Skin of body (tissue), 2 donors: Measurements from ENCODE around the gene RIPOR3. TPM values are rescaled to one million over a fixed set of nuclear protein-coding genes. Genes with fewer than 3 reads are reported as not detected.
"Not testable (repeated sequence)": the region's sequence is repeated elsewhere in the genome, so short reads cannot be mapped to it uniquely, and the experiment has no call there.

Experiments
- DNase-seq: peaks from one replicate; lab custom pipeline; 2025; lab: John Stamatoyannopoulos, UW
- total RNA-seq: library from RNA; depleted of rRNA; stranded (reverse); fragments of >200 nt; gene quantifications from one replicate; pipeline ENCODE4 v1.2.3, GENCODE V29; 2014

RIPOR3 gene
- total RNA-seq, 1 donor from 2014 or later = 16.1 TPM

DNA sequence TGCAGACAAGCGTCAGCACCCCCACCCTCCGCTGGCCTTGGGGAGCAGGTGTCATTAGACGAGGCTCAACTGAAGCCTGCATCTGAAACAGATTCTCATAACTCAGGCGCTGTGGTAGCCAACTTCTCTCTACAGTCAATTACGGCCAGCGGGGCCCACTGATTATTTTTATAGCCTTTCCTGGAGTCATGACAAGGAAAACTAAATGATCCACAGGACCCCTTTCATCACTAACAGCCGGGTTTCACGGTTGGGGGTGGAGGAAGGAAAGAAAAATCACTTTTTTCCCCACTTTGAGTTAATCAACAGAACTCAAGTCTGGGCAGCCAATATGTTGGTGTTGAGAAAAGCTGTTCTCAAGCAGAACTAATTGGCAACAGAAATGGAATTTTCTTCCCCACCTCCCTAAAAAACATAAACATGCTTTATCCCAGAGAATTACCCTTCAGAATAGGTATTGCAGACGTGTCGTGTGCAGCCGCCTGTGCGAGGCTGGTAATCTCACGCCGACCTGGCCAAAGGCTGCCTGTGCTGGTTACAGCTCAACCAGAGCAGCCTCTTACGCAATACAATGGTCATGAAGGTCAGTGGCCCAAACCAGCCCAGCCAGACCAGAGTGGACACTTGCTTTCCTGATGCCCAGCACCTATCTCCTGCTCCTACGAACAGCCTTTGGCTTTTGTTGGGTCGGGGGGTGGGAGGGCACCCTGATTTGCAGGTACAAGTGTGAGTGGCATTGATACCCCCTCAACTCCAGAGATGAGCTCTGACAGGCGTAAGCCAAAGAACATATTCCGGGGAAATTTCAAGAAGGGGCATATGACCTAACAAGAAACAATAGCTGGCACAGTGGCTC, 11.0 kb downstream of the RIPOR3 start:
- DNase-seq = peak; percentile 31

DNA sequence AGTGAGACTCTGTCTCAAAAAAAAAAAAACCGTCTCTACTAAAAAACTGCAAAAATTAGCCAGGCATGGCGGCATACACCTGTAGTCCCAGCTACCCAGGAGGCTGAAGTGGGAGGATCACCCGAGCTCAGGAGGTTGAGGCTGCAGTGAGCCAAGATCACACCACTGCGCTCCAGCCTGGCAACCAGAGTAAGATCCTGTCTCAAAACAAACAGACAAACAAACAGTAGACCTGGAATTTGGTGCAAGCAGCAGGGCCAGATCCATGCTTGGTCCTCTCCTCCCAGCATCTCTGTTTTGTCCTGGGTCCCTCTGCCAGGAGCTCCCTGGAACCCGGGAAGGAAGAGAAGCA, 11.6 kb downstream of the RIPOR3 start:
- DNase-seq = no peak

DNA sequence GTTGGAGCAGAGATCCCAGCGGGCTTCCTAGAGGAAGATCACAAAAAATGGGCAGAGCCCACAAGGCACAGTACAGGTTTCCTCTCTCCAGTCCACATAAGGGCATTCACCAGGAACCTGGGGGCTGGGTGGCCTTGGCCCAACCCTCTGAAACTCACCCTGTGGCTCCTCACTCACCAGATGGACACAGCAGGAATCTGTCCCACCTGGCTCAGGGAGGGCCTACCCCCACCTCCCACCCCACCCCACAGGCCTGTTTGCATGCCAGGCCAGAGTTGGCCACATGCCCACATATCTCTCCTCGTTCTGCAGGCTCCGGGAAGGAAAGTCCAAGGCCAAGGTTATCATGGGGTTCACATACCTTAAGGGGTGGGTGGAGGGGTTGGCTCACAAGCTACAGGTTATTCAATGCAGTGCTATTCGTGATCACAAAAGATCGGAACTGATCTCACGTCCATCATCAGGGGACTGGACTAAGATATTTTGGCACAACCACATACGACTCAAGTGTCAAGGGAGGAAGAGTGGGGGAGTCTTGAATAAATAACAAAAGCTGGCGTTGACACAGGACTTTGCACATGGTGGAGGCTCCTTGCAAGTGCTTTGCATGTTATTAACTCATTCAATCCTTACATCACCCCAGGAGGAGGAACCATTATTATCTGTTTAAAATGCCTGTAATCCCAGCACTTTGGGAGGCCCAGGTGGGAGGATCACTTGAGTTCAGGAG, 13.0 kb downstream of the RIPOR3 start:
- DNase-seq = peak; percentile 27

DNA sequence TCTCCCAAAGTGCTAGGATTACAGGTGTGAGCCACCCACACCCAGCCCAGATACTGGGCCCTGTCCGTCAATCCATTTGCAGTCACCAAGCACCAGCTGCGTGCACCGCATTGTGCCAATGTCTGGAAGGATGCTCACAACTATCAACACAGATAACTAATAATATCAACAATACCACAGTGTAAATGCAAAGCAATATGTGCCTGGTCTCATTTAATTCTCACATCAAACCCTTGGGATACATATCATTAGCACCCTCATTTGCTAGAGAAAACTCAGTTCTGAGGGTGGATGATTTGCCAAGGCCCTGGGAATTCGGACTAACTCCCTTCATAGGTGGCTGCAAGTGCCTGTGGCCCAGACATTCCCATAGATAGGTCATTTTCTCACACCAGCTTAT, 14.5 kb downstream of the RIPOR3 start:
- no peak for DNase-seq

DNA sequence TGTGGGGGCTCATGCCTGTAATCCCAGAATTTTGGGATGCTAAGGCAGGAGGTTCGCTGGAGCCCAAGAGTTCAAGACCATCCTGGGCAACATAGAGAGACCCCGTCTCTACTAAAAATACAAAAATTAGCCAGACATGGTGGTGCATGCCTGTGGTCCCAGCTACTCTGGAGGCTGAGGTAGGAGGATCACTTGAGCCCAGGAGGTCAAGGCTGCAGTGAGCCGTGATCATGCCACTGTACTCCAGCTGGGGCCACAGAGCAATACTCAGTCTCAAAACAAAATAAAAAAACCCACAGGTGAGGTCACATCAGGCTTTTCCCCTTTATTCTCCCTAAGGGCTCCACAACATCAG, 15.0 kb downstream of the RIPOR3 start:
- DNase-seq = not testable (repeated sequence)

DNA sequence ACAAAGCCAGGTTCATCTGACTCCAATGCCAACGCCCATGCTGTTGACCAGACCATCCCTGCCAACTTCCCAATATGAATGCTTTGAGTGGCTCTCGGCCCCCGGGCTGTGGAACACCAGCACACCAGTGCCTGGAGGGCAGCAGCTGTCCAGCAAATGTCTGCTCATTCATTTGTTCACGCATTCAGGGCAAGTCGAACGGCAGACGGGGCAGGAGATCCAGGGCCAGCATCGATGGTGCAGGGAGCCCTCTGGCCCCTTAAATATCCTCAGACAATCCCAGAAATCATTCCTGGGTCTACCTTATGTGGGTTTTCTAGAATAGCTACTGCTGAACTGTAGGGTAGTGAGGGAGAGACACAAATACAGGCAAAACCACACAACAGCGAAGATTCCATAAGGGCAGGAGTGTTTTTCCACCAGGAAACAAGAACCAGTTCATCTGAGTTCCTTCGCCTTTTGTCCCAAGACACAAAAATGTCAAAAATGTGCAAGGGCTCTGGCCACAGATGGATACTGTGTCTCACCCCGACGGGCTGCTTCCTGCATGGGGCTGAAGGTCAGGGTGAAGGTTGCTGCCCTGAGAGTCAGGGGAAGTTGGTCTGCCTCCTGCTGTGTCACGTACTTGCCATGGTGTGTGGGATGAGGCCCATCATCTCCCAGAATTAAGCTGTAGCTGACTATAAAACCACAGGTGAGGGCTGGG, 15.5 kb downstream of the RIPOR3 start:
- no peak for DNase-seq

DNA sequence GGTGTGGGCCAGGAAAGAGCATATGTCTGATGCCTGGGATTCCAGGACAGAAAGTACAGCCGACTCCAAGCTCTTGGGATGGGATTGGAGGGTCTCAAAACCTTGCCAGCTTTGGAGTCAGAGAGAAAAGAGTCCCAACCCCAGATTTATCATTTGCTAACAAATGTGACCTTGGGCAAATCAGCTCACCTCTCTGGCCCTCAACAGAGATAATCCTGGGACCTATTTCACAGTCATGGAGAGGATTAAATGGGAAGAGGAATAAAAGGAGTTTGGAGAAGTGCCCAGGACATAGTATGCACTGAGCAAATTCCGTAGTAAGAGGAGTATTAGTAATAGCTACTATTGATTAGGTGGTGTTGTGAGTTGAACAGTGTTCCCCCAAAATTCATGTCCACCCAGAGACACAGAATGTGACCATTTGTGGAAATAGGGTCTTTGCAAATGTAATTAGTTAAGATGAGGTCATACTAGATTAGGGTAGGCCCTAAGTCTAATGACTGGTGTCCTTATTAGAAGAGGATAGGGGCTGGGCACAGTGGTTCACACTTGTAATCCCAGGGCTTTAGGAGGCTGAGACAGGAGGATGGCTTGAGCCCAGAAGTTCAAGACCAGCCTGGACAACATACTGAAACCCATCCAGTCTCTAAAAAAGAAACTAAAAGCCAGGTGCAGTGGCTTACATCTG, 17.1 kb downstream of the RIPOR3 start:
- DNase-seq = no peak

DNA sequence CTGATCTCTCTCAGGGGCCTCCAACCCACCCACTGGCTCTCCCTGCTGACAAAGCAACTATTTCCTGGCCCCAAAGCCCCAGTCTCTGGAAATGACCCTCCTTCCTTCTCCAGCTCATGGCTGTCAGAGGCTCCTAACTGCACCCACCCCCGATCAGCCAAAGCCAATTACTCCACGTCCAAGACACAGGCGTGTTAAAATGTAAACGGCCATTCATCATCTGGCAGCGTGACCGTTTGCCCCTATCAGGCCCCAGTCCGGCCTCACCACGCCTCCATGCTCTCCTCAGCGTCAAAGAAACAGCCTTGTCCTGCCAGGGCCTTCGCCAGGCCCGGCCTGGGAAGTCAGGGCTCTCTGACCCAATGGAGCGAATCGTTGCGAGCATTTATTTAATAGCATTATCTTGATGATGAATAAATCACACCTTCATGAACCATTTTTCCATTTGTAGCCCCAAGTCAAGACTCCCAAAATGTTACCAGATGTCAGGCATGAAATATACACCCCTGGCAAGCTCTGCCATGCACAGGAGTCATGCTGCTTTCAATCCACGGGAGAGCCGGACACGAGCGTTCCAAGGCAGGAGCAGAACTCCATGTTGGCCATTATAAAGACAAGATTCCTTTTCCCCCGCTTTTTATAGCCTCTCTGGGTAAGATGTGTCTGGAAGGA, 17.7 kb downstream of the RIPOR3 start:
- DNase-seq = peak; percentile 81

DNA sequence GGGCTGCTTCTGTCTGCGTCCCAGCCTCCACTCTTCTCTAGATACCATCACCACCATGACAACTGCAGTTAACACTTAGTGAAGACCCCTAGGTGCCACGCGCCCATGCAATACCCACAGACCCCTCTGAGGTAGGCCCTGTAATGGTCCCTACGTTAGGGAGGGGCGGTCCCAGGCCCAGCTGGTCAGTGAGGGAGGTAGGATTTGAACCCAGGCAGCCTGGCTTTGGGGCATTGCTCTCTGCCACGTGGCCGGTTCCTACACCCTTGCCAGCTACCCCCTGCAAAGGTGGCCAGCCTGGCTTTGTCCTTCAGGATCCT, 18.2 kb downstream of the RIPOR3 start:
- no peak for DNase-seq

DNA sequence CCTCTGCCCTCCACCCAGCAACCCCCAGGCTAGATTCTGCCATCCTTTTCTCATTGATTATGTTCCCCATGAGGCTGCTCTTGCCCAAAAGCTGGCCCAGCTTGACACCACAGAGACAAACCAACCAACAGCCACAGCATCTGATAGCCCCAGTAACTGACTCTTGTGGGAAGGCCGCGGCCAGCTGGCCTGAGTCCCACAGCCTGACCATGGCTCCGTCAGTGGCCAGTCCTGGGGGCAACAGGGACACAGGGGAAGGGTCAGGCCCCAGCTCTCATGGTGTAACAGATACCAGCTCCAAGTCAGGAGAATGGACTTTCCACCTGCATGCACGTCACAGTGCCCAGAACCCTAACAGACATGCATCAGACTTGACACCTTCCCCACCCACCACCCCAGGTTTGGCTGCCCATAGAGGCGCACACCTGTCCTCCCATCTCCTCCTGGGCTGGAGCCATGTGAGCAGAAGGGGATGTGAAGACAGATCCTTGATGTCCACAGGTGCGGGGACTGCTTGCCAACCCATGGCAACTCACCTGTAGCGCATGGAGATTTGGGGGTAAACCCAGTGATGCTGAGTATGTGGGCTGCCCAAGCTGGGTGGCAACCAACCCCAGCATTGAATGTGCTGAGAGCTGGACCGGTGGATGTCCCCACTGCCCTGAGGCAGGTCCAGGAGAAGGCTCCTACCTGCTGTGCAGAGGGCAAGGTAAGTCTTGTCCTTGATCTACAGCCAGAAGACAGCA, 18.8 kb downstream of the RIPOR3 start:
- DNase-seq = no peak

DNA sequence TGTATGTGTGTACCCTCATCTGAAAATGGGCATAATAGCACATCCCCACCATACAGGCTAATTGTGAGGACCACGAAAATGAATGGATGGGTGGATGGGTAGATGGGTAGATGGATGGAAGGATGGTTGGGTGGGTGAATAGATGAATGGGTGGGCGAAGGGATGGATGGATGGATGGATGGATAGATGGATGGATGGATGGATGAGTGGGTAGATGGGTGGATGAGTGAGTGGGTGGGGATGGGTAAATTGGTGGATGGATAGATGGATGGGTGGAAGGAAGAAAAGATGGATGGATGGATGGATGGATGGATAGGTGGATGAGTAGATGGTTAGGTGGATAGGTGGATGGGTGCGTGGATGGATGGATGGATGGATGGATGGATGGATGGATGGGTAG, 19.7 kb downstream of the RIPOR3 start:
- no peak for DNase-seq

DNA sequence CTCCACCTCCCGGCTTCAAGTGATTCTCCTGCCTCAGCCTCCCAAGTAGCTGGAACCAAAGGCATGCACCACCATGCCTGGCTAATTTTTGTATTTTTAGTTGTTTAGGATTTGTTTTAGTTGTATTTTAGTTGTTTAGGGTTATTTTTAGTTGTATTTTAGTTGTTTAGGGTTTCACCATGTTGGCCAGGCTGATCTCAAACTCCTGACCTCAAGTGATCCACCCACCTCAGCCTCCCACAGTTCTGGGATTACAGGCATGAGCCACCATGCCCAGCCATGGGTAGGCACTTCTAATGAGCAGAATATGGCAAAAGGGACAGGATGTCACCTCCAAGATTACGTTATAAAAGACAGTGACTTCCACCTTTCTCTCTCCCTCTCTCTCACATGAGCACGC, 20.3 kb downstream of the RIPOR3 start:
- not testable (repeated sequence) for DNase-seq

DNA sequence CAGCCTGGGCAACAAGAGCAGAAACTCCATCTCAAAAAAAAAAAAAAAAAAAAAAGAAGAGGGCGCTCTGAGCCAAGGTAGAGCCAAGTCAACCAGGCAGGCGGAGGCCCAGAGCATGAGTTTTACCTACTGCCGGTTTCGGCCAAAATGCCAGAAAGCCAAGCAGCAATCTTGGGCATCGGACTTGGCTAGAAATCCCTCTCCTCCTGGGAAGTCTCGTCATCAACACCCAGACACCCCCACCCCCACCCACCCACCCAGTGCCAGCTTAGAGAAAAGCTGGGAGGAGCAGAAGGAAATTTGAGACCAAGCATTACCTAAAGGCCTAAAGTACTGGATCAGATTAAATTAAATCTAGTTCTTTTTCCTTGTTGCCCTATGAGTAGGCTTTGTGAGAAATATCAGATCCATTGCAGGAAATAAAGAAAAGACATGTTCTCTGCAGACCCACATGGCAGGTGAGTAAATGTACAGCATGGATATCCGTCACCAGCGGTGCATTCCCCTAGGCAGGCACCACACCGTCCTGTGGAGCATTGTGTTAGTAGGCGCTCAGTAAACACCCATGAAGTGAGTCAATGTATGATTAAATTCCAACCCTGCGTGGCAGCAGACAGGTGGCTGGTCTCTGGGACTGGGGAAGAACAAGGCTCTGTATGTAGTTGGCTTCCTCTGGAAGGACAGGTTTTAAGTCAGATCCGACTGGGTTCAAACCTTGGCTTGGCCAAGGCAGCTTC, 21.0 kb downstream of the RIPOR3 start:
- no peak for DNase-seq

DNA sequence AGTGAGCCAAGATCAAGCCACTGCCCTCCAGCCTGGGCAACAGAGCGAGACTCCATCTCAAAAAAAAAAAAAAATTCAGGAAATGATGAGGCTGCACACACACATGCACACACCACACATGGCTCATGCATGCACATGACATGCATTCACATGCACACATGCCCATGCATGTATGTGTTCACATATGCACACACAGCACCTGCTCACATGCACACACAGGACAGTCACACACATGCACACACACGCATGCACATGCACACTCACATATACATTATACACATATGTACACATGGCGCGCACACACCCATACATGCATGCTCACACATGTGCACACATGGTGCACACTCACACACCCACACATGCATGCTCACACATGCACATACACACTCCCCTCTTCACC, 22.5 kb downstream of the RIPOR3 start:
- no peak for DNase-seq

DNA sequence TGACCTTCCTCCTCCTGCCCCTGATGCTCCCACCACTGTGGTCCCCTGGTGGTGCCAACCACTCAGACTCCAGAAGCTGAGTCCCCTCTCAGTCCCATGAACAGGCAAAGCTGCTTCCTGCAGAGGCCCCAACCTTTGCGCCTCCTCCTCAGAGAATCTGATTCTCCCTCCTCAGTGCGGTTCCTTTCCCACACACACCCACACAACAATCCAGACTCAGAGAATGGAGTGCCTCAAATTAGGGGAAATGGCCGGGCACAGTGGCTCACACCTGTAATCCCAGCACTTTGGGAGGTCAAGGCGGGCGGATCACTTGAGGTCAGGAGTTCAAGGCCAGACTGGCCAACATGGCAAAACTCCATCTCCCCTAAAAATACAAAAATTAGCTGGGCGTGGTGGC, 23.0 kb downstream of the RIPOR3 start:
- no peak for DNase-seq

DNA sequence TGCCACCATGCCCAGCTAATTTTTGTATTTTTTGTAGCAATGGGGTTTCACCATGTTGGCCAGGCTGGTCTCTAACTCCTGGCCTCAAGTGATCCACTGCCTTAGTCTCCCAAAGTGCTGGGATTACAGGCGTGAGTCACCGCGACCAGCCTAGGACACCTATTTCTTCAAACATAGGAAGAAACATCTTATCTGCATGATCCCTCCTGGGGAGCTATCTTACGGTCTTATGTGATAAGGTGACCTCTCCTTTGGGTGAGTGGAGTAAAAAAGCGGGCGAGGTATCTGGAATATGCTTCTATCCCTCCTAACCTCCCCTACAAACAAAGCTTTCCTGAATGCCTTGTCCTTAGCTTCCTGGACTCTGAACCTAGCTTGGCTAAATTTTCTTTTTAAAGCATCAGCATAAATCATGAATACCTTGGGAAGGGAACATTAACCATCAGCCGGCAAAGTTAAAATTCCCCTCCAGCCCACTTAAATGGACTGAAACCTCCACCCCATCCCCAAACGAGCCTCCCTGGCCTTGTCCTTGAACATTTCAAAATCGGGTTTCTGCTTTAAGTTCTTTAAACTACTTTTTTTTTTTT, 24.5 kb downstream of the RIPOR3 start:
- no peak for DNase-seq

DNA sequence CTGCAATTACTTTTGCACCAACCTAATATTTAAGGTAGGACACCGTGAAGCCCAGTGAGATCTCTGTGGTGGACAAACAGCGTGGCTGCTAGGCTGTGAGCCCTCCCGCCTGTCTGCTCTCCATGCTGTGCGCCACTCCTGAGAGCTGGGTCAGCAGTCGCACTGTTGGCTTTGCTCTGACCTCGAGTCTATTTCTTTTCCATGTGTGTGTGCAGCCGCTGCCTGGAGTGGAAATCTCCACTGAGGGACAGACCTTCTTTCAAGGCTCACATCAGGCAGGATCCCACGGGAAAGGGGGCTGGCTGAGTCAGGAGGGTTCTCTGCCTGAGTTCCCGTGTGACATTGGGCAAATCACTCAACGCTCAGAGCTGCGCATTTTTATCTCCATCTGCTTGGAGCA, 27.1 kb downstream of the RIPOR3 start:
- DNase-seq = no peak

DNA sequence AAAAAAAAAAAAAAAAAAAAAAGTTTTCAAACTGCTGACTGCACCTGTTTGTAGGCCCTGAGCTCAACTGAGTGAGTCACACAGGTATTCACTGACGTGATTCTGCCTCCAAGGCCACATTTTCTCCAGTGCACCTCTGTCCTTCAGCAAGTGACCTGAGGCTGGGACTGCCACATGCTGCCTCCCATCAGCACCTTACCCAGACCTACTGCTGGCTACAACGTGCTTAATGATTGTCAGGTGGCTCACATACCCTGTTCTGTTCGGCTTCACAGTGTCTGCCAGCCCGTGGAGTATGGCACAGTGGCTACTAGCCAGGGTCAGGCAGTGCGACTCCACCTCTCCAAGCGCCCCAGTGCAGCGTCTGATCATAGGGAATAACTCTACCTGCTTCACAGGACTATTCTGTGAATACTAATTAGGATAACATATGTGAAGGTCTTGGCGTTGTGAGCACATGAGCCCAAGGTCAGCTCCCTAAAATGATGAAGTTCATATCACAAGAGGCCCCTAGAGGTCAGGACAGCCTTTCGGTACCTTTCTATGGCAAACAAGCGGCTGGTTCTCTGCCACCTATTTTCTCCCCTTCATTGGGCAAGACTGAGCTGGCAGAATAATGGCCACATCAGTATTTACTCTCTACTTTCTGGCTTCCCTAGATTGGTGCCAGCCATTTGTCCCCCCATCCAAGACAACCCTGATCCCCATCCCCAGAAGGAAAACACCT, 28.1 kb downstream of the RIPOR3 start:
- no peak for DNase-seq
